ENCODE measurements around the gene PRKCH. TPM values are rescaled to one million over a fixed set of nuclear protein-coding genes. Genes with fewer than 3 reads are reported as not detected.

Gene PRKCH
- polyA plus RNA-seq, 1 donor from 2014 or later = 2.0 TPM

GRCh38 chr14:61512026-61512834, 190.9 kb downstream of the PRKCH start:
- Histone ChIP-seq H4K20me1 (ENCODE audit: insufficient read depth) (no peaks in the 10 kb centered on the region), H3K27ac (ENCODE audit: low read length) (no peak overlapping the region), H3K9ac (ENCODE audit: low read length) (no peak overlapping the region), H3K79me2 (replicated peaks; ENCODE audit: insufficient read depth, low read length) (no peaks in the 10 kb centered on the region), H3K4me2 (ENCODE audit: low read length) (no peak overlapping the region), H3K9me2 (ENCODE audit: insufficient read depth, low read length) (no peaks in the 10 kb centered on the region), H3F3A (ENCODE audit: insufficient read depth, low read length, poor library complexity, severe bottlenecking) (no peaks in the 10 kb centered on the region), H3K4me3 (ENCODE audit: low read length) (no peak overlapping the region), H2AFZ (ENCODE audit: low read depth, low read length) (no peak overlapping the region), H3K36me3 (ENCODE audit: insufficient read depth, low read length) (no peaks in the 10 kb centered on the region), H3K27me3 (ENCODE audit: insufficient read depth, low read depth, low read length) (no peaks in the 10 kb centered on the region), H3K9me3 (ENCODE audit: low read length) (no peaks in the 10 kb centered on the region)
- TF ChIP-seq CTCF (IDR thresholded peaks at IDR 0.05; ENCODE audit: poor library complexity, severe bottlenecking) (no peak), MXI1 (conservative IDR thresholded peaks at IDR 0.05; ENCODE audit: poor library complexity, severe bottlenecking) (no peak), REST (IDR thresholded peaks at IDR 0.05; ENCODE audit: borderline replicate concordance) (no peak), TAF1 (IDR thresholded peaks at IDR 0.05; ENCODE audit: low read depth) (no peak), EP300 (conservative IDR thresholded peaks at IDR 0.05; ENCODE audit: poor library complexity, severe bottlenecking) (no peak), EZH2 (IDR thresholded peaks at IDR 0.05; ENCODE audit: borderline replicate concordance, insufficient read depth, low read length, poor library complexity, severe bottlenecking) (no peak), RAD21 (conservative IDR thresholded peaks at IDR 0.05) (no peak), POLR2AphosphoS5 (IDR thresholded peaks at IDR 0.05) (no peak), SMC3 (conservative IDR thresholded peaks at IDR 0.05; ENCODE audit: poor library complexity) (no peak)

GRCh38 chr14:61513986-61514830, 192.8 kb downstream of the PRKCH start:
- Histone ChIP-seq H3K4me2 (ENCODE audit: low read length) (no peak overlapping the region), H3K9ac (ENCODE audit: low read length) (no peak overlapping the region), H3K27me3 (ENCODE audit: insufficient read depth, low read depth, low read length) (no peaks in the 10 kb centered on the region), H3K36me3 (ENCODE audit: insufficient read depth, low read length) (no peaks in the 10 kb centered on the region), H3K4me3 (ENCODE audit: low read length) (no peak overlapping the region), H4K20me1 (ENCODE audit: insufficient read depth) (no peaks in the 10 kb centered on the region), H3K27ac (ENCODE audit: low read length) (no peak overlapping the region), H3F3A (ENCODE audit: insufficient read depth, low read length, poor library complexity, severe bottlenecking) (no peaks in the 10 kb centered on the region), H3K9me2 (ENCODE audit: insufficient read depth, low read length) (no peaks in the 10 kb centered on the region), H3K79me2 (replicated peaks; ENCODE audit: insufficient read depth, low read length) (no peaks in the 10 kb centered on the region), H2AFZ (ENCODE audit: low read depth, low read length) (no peak overlapping the region), H3K9me3 (ENCODE audit: low read length) (no peaks in the 10 kb centered on the region)
- TF ChIP-seq REST (IDR thresholded peaks at IDR 0.05; ENCODE audit: borderline replicate concordance) = no peak
- no peak for TF ChIP-seq MXI1 (conservative IDR thresholded peaks at IDR 0.05; ENCODE audit: poor library complexity, severe bottlenecking)
- TF ChIP-seq EZH2 (IDR thresholded peaks at IDR 0.05; ENCODE audit: borderline replicate concordance, insufficient read depth, low read length, poor library complexity, severe bottlenecking) = no peak
- no peak for TF ChIP-seq EP300 (conservative IDR thresholded peaks at IDR 0.05; ENCODE audit: poor library complexity, severe bottlenecking)
- TF ChIP-seq CTCF (IDR thresholded peaks at IDR 0.05; ENCODE audit: poor library complexity, severe bottlenecking) = no peak
- no peak for TF ChIP-seq SMC3 (conservative IDR thresholded peaks at IDR 0.05; ENCODE audit: poor library complexity)
- TF ChIP-seq TAF1 (IDR thresholded peaks at IDR 0.05; ENCODE audit: low read depth) = no peak
- no peak for TF ChIP-seq RAD21 (conservative IDR thresholded peaks at IDR 0.05)
- no peak for TF ChIP-seq POLR2AphosphoS5 (IDR thresholded peaks at IDR 0.05)
